ENCODE data around the gene SLC4A5.
"Not testable (repeated sequence)": the region's sequence is repeated elsewhere in the genome, so short reads cannot be mapped to it uniquely, and the experiment has no call there.

Gene SLC4A5

DNA sequence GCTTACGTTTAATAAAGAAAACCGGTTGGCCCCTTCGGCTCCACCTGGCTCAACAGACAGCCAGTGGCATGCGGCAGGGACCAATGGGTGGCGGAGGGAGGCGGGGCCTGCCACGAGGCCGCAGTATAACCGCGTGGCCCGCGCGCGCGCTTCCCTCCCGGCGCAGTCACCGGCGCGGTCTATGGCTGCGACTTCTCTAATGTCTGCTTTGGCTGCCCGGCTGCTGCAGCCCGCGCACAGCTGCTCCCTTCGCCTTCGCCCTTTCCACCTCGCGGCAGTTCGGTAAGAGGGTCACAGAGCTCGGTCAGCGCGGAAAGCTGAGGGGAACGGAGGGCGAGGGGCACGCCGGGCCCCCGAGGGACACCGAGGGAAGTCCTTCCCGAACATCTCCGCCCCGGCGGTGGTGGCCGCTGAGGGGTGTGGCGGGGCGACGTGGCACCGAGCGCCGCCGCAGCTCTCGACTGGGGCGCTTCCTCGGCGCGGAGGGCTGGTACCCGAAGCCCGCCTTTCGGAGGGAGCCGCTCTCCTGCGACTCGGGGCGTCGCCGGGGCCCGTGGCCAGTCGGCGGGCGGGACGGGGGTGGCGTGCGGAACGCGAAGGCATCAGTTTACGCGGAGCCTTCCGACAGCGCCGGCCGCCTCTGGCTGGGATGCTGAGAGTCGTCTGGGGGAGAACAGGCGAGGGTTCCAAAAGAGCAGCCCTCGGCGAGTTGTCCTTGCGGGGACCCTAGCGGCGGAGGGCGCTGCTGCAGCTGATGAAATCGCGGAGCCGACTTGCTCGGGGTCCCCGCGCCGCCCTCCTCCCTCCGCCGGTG is 144.5 kb downstream of the SLC4A5 start, which contains the start of gene MTHFD2:
Gene MTHFD2 (plus strand): TSS at position 155 of the 814 bp plus-strand sequence. CDS start 27 bp downstream, at position 182.
- DNase-seq (ENCODE audit: low read depth): peak; percentile 97

GRCh38 chr2:74198023-74198460 is 145.2 kb downstream of the SLC4A5 start:
- DNase-seq (ENCODE audit: low read depth): no peak

DNA sequence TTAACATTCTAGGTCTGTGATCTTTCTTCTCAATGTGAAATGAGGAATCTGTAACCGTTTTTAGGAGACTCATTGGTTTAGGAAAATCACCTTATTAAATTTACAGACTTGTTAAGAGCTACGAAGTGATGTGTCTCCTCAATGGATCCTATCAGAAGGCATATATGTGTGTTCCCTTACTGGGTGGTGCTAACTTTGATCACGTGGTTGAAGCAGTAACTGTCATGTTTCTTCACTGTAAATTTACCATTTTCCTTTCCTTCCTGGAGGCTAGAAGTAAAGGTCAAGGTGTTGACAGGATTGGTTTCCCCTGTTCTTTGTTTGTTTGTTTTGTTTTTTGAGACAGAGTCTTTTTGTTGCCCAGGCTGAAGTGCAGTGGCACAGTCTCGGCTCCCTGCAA is 146.2 kb downstream of the SLC4A5 start:
- no peak for DNase-seq (ENCODE audit: low read depth)

- no peak for DNase-seq (ENCODE audit: low read depth)
Observed at GRCh38 chr2:74194799-74195198, 148.4 kb downstream of the SLC4A5 start.

- no peak for DNase-seq (ENCODE audit: low read depth)
Observed at GRCh38 chr2:74191596-74192380, 151.4 kb downstream of the SLC4A5 start.

DNA sequence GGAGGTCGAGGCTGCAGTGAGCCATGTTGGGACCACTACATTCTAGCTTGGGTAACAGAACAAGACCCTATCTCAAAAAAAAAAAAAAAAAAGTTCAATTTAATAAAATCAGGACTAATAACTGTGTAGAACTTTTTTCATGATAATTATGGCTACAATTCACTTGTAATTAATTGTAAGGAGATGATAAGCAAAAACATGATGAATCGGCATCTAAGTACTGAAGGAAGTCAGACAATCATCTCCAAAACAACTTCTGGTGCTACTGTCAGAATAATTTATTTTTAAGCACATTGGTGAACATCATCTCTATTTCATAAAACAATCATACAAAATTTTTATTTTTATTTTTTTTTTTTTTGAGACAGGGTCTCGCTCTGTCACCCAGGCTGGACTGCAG is 154.5 kb downstream of the SLC4A5 start:
- no peak for DNase-seq (ENCODE audit: low read depth)

GRCh38 chr2:74188018-74188601 is 155.1 kb downstream of the SLC4A5 start:
- DNase-seq (ENCODE audit: low read depth): no peak

- DNase-seq (ENCODE audit: low read depth): not testable (repeated sequence)
Observed at GRCh38 chr2:74186706-74187105, 156.5 kb downstream of the SLC4A5 start.

GRCh38 chr2:74186038-74186437 is 157.2 kb downstream of the SLC4A5 start:
- no peak for DNase-seq (ENCODE audit: low read depth)

GRCh38 chr2:74183878-74184277 is 159.3 kb downstream of the SLC4A5 start:
- no peak for DNase-seq (ENCODE audit: low read depth)

- no peak for DNase-seq (ENCODE audit: low read depth)
Observed at GRCh38 chr2:74181739-74182138, 161.5 kb downstream of the SLC4A5 start.

DNA sequence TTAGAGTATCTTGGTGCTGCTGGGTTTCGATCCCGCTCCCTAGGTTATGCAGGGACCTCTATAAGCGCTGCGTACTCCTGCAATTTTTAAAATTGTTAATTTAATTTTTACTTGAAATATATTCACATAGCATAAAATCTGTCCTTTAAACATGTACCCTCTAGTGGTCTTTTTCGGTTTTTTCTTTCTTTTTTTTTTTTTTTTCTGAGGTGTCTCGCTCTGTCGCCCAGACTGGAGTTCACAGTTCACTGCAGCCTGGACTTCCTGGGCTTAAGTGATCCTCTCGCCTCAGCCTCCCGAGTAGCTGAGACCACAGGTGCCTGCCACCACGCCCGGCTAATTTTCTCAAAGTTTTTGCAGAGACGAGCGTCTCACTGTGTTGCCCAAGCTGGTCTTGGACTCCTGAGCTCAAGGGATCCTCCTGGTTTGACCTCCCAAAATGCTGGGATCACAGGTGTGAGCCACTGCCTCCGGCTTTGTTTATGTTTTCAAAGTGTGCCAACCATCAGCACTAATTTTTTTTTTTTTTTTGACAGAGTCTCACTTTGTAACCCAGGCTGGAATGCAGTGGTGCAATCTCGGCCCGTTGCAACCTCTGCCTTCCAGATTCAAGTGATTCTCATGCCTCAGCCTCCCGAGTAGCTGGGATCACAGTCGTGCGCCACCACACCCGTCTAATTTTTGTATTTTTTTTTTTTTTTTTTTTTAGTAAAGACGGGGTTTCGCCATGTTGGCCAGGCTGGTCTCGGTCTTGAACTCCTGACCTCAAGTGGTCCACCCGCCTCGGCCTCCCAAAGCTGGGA is 164.0 kb downstream of the SLC4A5 start:
- DNase-seq (ENCODE audit: low read depth): no peak

DNA sequence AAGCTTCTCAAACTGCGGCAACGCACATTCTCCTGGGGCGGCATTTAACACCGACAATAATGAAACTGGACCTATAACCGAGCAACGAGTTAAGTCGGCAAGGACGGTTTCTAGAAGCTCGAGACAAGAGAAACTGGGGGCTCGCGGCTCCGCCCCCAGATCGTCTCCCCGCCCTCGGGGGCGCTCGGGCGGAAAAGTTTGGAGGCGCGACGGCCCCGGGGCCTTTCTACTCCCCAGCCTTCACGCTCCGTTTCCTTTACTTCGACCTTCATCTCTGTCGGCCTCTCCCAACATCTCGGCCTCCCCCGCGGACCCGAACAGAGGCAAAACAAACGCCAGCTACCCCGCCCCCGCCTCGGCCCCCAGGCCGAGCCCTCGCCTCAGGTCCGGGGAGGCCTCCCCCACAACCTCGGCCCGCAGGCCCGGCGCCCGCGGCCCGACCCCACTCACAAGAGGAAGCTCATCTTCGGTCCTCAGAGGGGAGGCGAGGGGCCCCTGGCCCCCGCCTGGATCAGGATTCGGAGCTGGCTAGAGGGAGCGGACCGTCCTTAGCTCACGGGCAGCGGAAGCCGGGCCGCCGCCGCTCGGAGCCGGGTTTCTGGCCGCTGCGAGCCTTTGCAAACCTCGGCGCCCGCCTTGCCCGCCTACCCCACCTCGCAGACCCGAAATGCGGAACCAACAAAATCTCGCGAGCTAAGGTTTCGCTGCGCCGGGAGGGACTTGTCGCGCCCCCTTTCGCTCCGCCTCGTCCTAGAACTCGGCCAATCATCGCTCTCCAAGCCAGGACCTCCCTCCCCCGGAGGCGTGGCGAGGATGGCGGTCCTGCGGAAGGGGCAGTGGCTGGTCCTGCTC is 164.8 kb downstream of the SLC4A5 start, which contains the start of gene MOB1A:
Gene MOB1A (minus strand): TSS at position 669 of the 852 bp plus-strand sequence. CDS start 205 bp downstream, at position 464.
- peak; percentile 97 for DNase-seq (ENCODE audit: low read depth)

DNA sequence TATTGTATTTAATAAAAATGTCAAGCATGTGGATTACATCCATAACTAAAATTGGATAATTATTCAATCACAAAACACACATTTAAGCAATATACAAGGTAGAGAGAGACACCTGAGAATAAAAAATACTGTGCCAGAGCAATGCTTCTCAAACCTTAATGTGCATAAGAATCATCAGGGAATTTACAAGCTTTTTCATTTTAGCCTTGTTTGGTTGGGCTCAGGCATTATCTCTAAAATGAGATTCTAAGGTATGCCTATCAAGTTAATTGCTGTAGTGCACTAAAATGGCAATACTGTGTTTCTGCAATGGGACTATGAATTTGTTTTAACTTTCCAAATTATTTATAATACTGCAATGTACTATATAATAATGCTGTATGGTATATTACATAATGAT is 165.5 kb downstream of the SLC4A5 start:
- no peak for DNase-seq (ENCODE audit: low read depth)

GRCh38 chr2:74174909-74175308 is 168.3 kb downstream of the SLC4A5 start:
- DNase-seq (ENCODE audit: low read depth): no peak

GRCh38 chr2:74168739-74169138 is 174.5 kb downstream of the SLC4A5 start:
- no peak for DNase-seq (ENCODE audit: low read depth)
